ENCODE measurements around the gene PRDM11. TPM values are rescaled to one million over a fixed set of nuclear protein-coding genes. Genes with fewer than 3 reads are reported as not detected.
A peak's percentile ranks its signal among the peaks of the same experiment; 100 is the strongest.

PRDM11 gene
- total and polyA plus RNA-seq, 4 donors, result 3.7 to 35.1 (median 14.1) TPM

GRCh38 chr11:45159781-45160365, 13.4 kb downstream of the PRDM11 start:
- Histone ChIP-seq H3K4me3 (no peak overlapping the region), H3K9me3 (ENCODE audit: control insufficient read depth in 4 of 4, insufficient read depth in 3 of 4, low read length in 3 of 4) (no peaks in the 10 kb centered on the region), H3K4me1 (ENCODE audit: control insufficient read depth in 5 of 5, insufficient read depth in 5 of 5, low read length in 5 of 5) (peaks cover 8 to 70% (median 48%) of the 10 kb centered on the region in 5 donors), H3K27me3 (ENCODE audit: control insufficient read depth in 3 of 3, insufficient read depth in 3 of 3, low read length in 2 of 3) (no peaks in the 10 kb centered on the region), H3K27ac (ENCODE audit: low read depth in 1 of 2, low read length in 1 of 2) (no peak overlapping the region), H3K9ac (ENCODE audit: insufficient read depth in 1 of 2, low read length in 2 of 2) (no peak overlapping the region), H3K36me3 (ENCODE audit: control insufficient read depth in 4 of 4, insufficient read depth in 4 of 4, low read length in 4 of 4) (peaks cover 0 to 3% (median 0%) of the 10 kb centered on the region in 4 donors)
- no peak for TF ChIP-seq CTCF (IDR thresholded peaks at IDR 0.05; ENCODE audit: control extremely low read depth, extremely low read depth)
- WGBS, 2 donors, result 73 to 81% methylated on average over 3 of the region's 3 CpGs
- DNase-seq (no peak), ATAC-seq (ENCODE audit: insufficient read depth, low FRiP score) (no peak)

- H3K36me3 ChIP-seq (ENCODE audit: control insufficient read depth in 4 of 4, insufficient read depth in 4 of 4, low read length in 4 of 4), result peaks cover 0 to 3% (median 0%) of the 10 kb centered on the region in 4 donors
- 66 to 80% methylated on average over 23 of the region's 23 CpGs for WGBS, 2 donors
- H3K9me3 ChIP-seq (ENCODE audit: control insufficient read depth in 4 of 4, insufficient read depth in 3 of 4, low read length in 3 of 4), result no peaks in the 10 kb centered on the region
- peak overlapping the region; percentile 11 to 28 for H3K27ac ChIP-seq (ENCODE audit: low read depth in 1 of 2, low read length in 1 of 2)
- no peak for TF ChIP-seq CTCF (IDR thresholded peaks at IDR 0.05; ENCODE audit: control extremely low read depth, extremely low read depth)
- DNase-seq (no peak), ATAC-seq (ENCODE audit: insufficient read depth, low FRiP score) (no peak)
- no peak overlapping the region for H3K9ac ChIP-seq (ENCODE audit: insufficient read depth in 1 of 2, low read length in 2 of 2)
- no peaks in the 10 kb centered on the region for H3K27me3 ChIP-seq (ENCODE audit: control insufficient read depth in 3 of 3, insufficient read depth in 3 of 3, low read length in 2 of 3)
- no peak overlapping the region for H3K4me3 ChIP-seq
- peaks cover 8 to 55% (median 41%) of the 10 kb centered on the region in 5 donors for H3K4me1 ChIP-seq (ENCODE audit: control insufficient read depth in 5 of 5, insufficient read depth in 5 of 5, low read length in 5 of 5)
Observed at GRCh38 chr11:45161252-45162063, 15.0 kb downstream of the PRDM11 start.

GRCh38 chr11:45162064-45162375, 15.6 kb downstream of the PRDM11 start:
- 83 to 93% methylated on average over 3 of the region's 3 CpGs for WGBS, 2 donors

More at GRCh38 chr11:45162064-45162375, 15.6 kb downstream of the PRDM11 start:
- H3K4me3 ChIP-seq, result no peak overlapping the region
- H3K27me3 ChIP-seq (ENCODE audit: control insufficient read depth in 3 of 3, insufficient read depth in 3 of 3, low read length in 2 of 3), result no peaks in the 10 kb centered on the region
- H3K9ac ChIP-seq (ENCODE audit: insufficient read depth in 1 of 2, low read length in 2 of 2), result no peak overlapping the region
- DNase-seq, result no peak
- H3K27ac ChIP-seq (ENCODE audit: low read depth in 1 of 2, low read length in 1 of 2), result peak overlapping the region in 1 of 2 donors; percentile 11
- H3K9me3 ChIP-seq (ENCODE audit: control insufficient read depth in 4 of 4, insufficient read depth in 3 of 4, low read length in 3 of 4), result no peaks in the 10 kb centered on the region
- no peak for TF ChIP-seq CTCF (IDR thresholded peaks at IDR 0.05; ENCODE audit: control extremely low read depth, extremely low read depth)
- peaks cover 8 to 52% (median 41%) of the 10 kb centered on the region in 5 donors for H3K4me1 ChIP-seq (ENCODE audit: control insufficient read depth in 5 of 5, insufficient read depth in 5 of 5, low read length in 5 of 5)
- no peak for ATAC-seq (ENCODE audit: insufficient read depth, low FRiP score)
- peaks cover 0 to 3% (median 0%) of the 10 kb centered on the region in 4 donors for H3K36me3 ChIP-seq (ENCODE audit: control insufficient read depth in 4 of 4, insufficient read depth in 4 of 4, low read length in 4 of 4)
